ENCODE measurements around the gene IKZF1.

IKZF1 gene

DNA sequence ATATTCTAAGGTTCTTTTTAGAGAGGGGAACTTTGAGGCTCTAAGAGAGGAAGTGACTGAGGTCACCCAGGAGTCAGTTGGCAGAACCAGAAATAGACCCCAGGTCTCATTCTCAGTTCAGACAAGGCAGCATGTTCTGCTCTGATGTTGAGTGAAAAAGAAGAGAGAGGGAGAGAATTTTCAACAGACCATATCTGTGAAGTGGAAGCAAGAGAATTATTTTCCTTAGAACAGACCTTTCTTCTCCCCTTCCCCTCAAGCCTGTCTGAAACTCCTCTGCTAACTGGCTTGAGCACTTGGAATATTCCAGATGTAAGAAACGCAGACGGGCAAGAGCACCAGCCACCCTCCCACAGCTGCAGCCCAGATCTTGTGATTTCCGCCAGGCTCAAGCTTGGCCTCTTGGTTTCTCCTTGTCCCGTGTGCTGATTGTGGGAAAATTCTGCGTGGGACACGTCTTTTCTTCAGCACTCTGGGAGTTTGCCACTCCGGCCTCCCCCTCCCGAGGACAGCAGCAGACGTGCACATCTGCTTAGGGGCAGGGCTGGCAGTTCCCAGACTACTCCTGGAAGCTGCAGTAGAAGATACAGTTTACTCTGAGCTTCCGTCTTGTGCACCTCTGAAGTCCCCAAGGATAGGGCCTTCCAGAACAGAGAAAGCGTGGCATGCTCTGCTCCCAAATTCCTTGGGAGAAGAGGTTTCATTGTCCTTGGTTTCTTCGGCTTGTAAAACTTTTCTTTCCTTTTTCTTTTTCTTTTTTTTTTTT lies 22.7 kb upstream of the IKZF1 start:
- in situ Hi-C loops (cut with HindIII; ENCODE audit: low pct_ligation_motif_present, low pct_unique_long_range_greater_than_20kb, low sequenced_read_pairs): no loop called here
- no peak for DNase-seq

DNA sequence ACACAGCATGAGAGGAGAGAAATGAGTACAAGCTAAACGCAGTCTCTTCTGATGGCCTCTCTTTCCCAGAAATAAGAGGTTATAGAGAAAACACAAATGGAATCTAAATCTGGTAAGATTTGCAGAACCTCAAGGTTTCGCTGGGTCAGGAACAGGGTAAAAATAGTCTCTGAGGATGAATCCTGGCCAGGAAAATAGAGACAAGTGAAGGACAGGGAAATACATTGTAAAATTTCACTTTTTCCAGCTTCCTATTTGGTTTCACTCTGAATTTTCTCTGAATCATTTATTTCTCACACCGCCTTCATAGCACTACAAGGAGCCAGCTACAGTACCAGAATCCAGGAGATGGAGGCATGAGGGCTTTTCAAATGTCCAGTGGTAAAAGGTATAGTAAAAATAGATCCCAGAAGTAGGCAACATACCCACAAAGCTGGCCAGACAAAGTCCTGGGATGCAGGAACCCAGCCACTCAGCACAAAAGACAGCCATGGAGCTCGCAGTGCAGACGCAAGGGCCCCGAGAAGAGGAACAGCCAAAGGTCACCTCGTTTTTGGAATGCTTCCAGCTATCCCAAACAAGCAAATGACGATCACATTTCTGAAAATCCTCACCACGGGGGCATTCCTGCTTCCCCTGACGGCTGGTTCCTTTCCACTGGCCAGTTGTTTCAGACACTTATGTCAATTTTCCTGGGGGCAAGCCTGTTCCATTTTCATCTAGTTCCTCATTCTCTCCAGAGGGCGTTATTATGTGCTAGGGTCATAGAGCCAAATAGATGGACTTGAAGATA lies 21.5 kb upstream of the IKZF1 start:
- in situ Hi-C loops (cut with HindIII; ENCODE audit: low pct_ligation_motif_present, low pct_unique_long_range_greater_than_20kb, low sequenced_read_pairs): no loop called here
- no peak for DNase-seq

DNA sequence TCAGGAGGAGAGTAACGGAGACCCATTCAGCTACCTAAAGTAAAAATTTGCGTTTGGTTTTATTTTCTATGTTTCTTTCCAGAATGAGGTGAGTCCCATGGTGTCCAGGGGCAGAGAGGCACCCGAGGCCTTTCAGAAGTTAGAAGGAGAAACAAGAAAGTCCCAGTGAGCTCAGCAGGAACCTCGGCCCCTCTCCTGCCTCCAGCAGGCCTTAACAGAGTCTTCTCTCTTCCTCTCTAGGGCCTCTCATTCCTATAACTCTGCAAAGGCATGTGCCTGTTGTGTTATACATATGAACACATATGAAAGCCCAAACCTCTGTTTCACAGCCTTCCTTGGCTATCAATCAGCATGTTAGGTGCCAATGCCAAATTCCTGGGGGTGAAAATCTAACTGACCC lies 20.8 kb upstream of the IKZF1 start:
- DNase-seq: no peak
- in situ Hi-C loops (cut with HindIII; ENCODE audit: low pct_ligation_motif_present, low pct_unique_long_range_greater_than_20kb, low sequenced_read_pairs): no loop called here

DNA sequence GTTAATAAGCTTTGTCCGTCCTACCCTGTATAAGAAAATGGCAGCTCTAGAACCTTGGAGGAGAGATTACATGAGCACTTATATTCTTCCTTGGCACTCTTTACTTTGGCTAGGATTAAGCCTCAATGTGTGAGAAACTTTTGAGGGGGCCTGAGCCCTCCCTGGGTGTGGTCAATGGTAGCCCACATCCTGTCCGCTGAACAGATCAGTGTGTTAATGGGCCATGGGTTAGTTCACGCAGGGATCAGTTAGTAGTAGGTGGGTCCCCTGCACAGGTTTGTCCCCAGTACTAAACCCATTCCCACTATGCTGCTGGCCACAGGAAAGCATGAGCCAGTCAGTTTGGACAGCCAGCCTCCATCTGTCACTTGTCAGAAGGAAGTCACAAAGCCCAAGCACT lies 20.2 kb upstream of the IKZF1 start:
- DNase-seq: no peak
- in situ Hi-C loops (cut with HindIII; ENCODE audit: low pct_ligation_motif_present, low pct_unique_long_range_greater_than_20kb, low sequenced_read_pairs): no loop called here

DNA sequence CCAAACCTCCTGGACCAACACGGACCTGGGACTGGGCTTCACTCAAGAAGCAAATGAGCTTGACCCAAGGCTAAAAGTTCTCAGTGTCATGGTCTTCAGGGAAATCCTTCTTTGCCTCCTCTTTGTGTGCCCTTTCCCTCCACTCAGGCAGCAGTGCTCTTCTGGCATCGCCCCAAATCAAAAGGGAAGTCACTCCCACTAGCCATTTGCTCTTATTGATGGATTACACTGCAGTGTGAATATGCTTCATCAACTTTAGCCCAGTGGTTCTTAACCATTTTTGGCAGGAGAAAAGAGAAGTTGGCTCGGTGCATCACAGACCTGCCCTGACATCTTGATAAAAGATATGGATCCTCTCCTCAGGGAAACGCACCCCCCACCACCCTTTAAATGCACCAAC lies 19.2 kb upstream of the IKZF1 start:
- in situ Hi-C loops (cut with HindIII; ENCODE audit: low pct_ligation_motif_present, low pct_unique_long_range_greater_than_20kb, low sequenced_read_pairs): no loop called here
- no peak for DNase-seq

DNA sequence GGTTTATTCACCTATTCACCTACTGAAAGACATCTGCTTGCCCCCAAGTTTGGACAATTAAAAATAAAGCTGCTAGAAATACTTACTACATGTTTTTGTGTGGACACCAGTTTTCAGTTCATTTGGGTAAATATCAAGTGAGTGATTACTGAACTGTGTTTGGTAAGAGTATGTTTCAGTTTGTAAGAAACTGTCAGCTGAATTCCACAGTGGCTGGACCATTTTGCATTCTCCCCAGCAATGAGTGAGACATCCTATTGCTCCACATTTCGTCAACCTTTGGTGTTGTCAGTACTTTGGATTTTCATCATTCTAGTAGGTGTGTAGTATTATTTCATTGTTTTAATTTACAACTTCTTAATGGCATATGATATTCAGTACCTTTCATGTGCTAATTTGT lies 17.4 kb upstream of the IKZF1 start:
- in situ Hi-C loops (cut with HindIII; ENCODE audit: low pct_ligation_motif_present, low pct_unique_long_range_greater_than_20kb, low sequenced_read_pairs): no loop called here
- DNase-seq: no peak

DNA sequence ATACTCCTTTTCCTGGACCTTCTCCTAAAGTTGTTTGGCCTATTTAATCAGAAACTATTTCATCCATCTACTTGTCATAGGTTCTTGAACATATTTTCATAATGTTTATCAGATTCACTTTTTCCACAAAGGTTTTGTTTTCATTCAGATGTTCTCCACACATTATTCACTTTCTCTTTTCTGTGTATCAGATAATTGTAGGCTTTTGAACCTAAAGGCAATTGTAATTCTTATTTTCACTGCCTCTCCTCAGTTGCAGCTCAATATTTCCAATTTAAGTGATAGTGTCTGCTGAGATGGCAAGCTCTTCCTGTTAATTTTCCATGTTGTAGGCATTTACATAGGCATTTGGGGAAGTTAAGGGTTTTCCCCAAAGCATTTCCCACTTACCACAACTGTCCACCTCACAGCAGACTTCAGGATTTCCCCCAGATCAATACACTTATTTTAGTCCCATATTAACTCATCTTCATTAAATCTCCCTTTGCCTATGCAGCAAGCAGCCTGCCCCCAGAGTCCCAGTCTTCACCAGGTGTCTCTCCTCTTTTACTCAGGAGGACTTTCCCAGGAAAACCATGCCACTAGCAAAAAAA lies 12.3 kb upstream of the IKZF1 start:
- in situ Hi-C loops (cut with HindIII; ENCODE audit: low pct_ligation_motif_present, low pct_unique_long_range_greater_than_20kb, low sequenced_read_pairs): no loop called here

DNA sequence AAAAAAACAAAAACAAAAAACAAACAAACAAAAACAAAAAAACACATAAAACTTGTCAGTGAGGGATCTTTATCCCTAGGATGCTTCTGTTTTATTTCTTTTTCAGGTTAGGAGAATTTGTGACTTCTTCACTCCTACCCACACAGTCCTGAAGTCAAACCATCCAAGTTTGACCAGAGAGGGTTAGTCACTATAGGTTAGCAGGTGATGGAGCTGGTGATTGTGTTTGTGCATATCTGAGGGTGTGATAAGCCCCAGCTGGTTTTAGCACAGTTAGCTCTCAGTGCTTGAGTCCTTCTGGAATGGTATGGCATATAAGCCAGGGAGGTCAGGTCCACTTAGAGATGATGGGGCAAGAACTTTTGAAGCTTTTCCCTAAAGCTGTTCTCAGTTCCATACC lies 11.8 kb upstream of the IKZF1 start:
- in situ Hi-C loops (cut with HindIII; ENCODE audit: low pct_ligation_motif_present, low pct_unique_long_range_greater_than_20kb, low sequenced_read_pairs): no loop called here
- DNase-seq: no peak

More for the DNA sequence above, 12.3 kb upstream of the IKZF1 start:
- DNase-seq: no peak

DNA sequence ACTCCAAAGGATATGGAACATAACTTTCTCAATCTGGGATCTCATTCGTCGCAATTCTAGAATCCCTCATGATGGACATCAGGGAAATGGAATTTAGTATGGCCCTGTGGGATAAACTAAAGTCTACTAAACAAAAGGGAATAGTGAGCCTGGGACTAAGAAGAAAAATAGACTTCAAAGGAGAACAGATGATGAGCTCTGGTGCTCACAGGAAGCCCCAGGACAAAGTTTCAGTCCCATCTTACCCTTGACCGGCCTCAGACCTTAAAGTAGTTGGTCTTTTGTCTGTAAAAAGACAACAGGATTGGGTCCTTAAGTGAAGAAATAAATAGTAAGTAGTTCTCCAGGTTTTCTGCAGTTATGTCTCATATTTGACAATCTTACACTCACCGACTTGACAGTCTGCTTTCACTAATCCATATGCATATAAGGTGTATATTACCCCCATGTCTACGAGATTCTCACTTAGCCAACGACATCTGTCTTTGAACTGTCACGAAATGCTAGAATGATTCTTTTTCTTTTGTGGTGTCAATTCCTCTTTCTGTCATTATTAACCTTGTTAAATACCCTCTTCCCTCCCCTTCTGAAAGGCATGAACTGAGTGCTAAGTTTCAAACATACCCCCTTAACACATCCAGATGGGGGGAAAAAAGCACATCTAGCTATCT lies 10.9 kb upstream of the IKZF1 start:
- in situ Hi-C loops (cut with HindIII; ENCODE audit: low pct_ligation_motif_present, low pct_unique_long_range_greater_than_20kb, low sequenced_read_pairs): no loop called here
- no peak for DNase-seq

DNA sequence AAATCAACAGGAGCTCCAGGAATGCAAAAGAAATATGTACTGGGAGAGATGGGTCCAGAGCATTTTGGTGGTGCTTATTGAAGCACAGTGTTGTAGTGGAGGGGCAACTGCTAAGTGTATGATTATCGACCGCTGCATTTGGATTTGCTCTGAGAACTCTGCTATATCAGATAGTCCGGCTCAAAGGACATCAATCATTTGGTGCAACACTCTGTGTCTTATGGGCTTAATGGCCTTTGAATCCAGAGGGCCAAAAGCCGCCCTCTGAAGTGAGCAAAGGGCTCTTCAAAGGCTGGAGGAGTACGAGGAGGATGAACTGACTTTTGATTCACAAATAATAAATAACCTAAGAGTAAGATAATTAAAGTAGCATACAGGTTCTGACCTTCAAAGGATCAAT lies 9.4 kb upstream of the IKZF1 start:
- DNase-seq: no peak
- in situ Hi-C loops (cut with HindIII; ENCODE audit: low pct_ligation_motif_present, low pct_unique_long_range_greater_than_20kb, low sequenced_read_pairs): no loop called here

DNA sequence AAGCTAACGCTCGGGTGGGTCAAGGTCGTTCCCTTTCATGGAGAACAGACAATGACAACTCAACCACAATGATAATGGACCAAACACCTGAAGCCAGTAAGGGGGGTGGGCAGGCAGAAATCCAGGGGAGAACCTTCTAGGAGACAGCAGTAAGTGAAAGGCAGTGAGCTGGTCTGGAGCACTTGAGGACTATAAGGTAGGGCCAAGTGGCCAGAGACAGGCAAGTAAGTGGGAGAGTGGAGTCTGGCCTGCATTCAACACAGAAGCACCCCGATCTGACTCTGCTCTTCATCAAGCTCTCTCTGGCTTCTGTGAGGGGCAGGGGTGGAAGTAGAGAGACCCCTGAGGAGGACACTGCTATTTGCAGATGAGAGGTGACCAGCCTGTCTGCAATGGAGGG lies 7.7 kb upstream of the IKZF1 start:
- in situ Hi-C loops (cut with HindIII; ENCODE audit: low pct_ligation_motif_present, low pct_unique_long_range_greater_than_20kb, low sequenced_read_pairs): no loop called here
- DNase-seq: no peak

DNA sequence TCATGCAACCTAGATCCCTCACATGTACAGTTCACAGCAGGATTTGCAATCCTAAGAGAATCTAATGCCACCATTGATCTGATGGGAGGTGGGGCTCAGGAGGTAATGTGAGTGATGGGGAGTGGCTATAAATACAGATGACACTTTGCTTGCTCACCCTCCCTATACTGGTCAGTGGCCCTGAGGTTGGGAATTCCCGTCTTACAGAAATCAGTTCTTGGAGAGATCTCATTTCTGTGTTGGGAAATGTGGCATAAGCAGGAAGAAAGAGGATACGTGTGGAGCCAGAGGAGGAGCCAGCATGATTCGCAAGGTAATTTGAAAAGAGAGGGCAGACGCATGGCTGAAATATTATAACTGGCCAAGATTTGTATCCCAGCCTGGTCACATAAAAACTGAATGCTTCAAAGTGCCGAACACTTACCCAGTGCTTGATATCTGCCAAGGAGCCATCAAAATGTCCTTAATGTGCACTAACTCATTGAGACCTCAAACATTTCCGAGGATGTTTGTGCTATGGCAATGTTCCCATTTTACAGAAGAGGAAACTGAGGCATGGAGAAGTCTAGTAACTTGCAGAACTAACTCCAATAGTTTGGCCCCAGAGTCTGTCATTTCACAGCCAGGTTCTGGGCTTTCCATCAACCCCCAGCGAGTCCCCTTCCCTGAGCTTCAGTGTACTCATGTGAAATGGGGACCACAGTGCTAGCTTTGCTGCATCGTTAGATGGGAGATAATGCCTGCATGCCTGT lies 5.5 kb upstream of the IKZF1 start:
- in situ Hi-C loops (cut with HindIII; ENCODE audit: low pct_ligation_motif_present, low pct_unique_long_range_greater_than_20kb, low sequenced_read_pairs): no loop called here
- no peak for DNase-seq

DNA sequence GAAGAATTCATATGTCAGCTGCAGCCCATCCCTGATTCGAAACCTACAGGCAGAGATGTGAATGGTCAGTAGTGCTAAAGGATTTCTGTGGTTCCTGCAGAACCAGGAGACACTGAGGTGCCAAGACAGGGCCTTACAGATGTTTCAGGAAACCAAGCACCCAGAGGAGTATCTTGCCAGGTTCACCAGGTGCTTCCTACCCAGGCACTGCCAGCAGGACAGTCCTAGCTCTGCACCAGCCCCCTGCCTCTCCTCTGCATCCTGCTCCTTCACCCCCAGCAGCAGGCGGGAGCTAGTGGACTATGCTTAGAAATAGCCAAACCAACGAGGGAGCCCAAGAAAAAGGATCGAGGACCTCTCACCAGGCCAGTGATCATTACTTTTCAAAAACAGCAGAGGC lies 4.2 kb upstream of the IKZF1 start:
- DNase-seq: no peak
- in situ Hi-C loops (cut with HindIII; ENCODE audit: low pct_ligation_motif_present, low pct_unique_long_range_greater_than_20kb, low sequenced_read_pairs): no loop called here

DNA sequence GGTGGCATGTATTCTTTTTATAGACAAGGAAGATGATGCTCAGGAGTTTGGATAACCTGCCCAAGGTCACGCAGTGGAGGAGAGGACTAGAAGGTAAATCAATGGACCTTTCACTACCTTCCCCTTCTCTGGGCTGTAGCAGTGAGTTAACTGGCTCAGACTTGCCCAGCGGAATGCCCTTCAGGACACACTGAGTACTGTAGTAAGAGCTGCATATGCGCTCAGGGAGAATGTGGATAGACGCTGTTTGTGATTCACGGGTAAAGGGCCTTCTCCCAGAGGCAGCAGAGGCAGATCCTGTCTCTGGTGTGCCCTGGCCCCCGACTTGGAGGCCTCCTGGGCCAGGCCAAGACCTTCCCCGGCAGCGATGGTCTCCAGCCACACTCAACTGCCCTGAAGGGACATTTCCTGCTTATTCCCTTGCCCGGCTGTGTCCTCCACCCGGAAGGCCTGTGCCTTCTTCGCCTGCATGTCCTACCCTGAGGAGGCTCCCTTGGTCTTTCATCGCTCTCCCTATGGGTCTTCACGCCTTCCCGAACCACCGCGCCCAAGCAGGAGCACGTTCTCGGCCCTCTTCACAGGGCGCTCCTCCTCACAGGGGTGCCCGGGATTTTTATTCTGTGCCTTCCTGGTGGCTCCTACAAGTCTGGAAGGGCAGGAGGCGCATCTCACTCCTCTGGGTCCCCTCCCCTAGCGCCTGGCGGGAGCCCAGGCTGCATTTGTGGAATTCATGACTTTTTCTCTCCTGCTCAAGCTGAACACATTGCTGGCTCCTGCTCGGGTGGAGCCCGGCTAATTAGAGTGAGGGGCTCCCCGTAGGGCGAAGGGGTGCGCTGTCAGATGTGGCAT lies 1.8 kb upstream of the IKZF1 start:
- DNase-seq: no peak
- in situ Hi-C loops (cut with HindIII; ENCODE audit: low pct_ligation_motif_present, low pct_unique_long_range_greater_than_20kb, low sequenced_read_pairs): no loop called here

DNA sequence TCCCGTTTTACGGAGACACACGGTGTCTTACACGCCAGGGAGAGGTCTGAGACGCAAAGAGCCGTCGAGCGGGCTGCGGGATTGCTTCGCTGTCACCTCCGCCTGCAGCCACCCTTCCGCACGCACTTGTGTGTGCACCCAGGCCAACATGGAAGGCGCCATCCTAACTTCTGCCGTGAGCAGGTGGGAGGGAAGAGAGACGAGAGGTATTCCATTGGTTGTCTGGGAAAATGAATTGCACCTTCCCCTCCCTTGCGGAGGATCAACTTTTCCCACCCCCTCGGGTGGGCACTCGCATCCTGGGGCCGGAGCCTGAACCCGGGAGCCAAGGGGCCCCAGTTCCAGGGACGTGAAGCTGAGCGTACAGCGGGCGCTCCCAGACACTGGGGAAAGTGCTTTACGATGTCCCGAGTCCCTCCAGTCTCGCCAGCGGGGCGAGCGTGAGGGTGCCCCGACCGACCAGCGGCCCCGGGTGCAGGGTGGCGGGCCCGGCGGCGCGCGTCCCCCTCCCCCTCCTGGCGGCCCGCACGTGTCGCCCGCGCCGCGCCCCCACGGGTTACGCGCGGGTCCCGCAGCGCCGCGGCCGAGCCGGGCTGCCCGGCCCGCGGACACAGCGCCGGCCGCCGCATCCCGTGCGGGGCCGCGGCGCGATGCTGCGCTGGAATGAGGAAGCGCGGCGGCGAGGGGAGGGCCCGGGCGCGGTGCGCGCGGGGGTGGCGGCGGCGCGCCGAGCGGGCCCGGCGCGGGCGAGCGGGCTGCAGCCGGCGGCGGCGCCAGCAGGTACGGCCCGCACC lies 984 bp upstream of the IKZF1 start:
- in situ Hi-C loops (cut with HindIII; ENCODE audit: low pct_ligation_motif_present, low pct_unique_long_range_greater_than_20kb, low sequenced_read_pairs): no loop called here
- DNase-seq: no peak

DNA sequence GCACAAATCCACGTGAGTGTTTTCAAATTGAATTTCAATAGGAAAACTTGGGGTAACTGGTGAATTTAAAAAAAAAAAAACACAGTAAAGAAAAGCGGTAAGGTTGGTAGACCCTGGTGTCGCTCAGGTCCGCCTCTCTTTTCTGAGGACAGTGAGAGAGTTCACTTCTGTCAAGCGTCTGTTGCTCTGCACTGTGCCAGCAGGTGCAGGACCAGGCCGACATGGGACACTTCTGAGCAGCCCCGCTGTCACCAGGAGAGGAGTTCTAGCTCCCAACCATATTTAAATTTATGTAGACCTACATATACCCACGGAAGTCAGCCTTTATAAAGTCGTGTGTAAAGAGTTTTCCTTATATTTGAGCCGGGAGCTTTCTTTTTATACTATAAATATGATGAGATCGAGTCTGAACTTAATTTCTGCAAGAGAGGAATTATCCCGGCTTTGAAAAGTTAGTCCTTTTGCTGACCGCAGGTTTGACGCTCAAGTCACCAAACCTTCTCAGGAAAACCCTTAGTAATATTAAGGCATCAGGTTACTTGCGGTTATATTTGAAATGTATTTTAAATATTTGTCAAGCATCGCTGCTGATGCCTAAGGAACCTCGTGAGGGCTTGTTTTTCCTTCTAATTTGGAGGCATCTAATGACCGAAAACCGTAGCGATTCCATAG lies 531 bp downstream of the IKZF1 start:
- DNase-seq: no peak
- in situ Hi-C loops (cut with HindIII; ENCODE audit: low pct_ligation_motif_present, low pct_unique_long_range_greater_than_20kb, low sequenced_read_pairs): no loop called here

Measured in ACHN (cell line).